Activated CD4-positive, alpha-beta T cell treated with anti-CD3 and anti-CD28 coated beads for 36 hours (primary cell): Measurements from ENCODE around the gene GPSM3. TPM values are rescaled to one million over a fixed set of nuclear protein-coding genes. Genes with fewer than 3 reads are reported as not detected.
"Not testable (repeated sequence)": the region's sequence is repeated elsewhere in the genome, so short reads cannot be mapped to it uniquely, and the experiment has no call there.

Experiments used
- ATAC-seq: fragments of 200-7000 bp; cut with Tn5 transposase; one replicate; pipeline ENCODE4 v1.10.0; 2021; ENCODE audit warnings: mild to moderate bottlenecking, moderate library complexity
- CTCF ChIA-PET: fragments of 350-600 bp; sonication (Branson Sonifier 250); formaldehyde crosslinking; loops from one replicate; lab custom pipeline; 2021; ENCODE audit warnings: antibody characterized with exemption; lab: Charles Lee
- POLR2A ChIA-PET: fragments of 350-600 bp; sonication (Branson Sonifier 250); formaldehyde crosslinking; loops from one replicate; lab custom pipeline; 2021; ENCODE audit warnings: antibody characterized with exemption, inconsistent platforms; lab: Charles Lee
- DNase-seq: peaks from one replicate; pipeline ENCODE4 v3.0.0-alpha.2; 2020
- H3K27ac Mint-ChIP-seq: one replicate; pipeline ENCODE4 v1.8.0; 2021; ENCODE audit warnings: mixed read lengths
- H3K27me3 Mint-ChIP-seq: one replicate; pipeline ENCODE4 v1.8.0; 2021; ENCODE audit warnings: mixed read lengths
- H3K36me3 Mint-ChIP-seq: one replicate; pipeline ENCODE4 v1.8.0; 2021; ENCODE audit warnings: low read depth, mixed read lengths
- H3K4me1 Mint-ChIP-seq: one replicate; pipeline ENCODE4 v1.8.0; 2021; ENCODE audit warnings: mixed read lengths
- H3K4me3 Mint-ChIP-seq: one replicate; pipeline ENCODE4 v1.8.0; 2021; ENCODE audit warnings: mild to moderate bottlenecking, moderate library complexity, mixed read lengths
- H3K9me3 Mint-ChIP-seq: one replicate; pipeline ENCODE4 v1.8.0; 2021; ENCODE audit warnings: low read depth, mixed read lengths
- intact Hi-C, 2 experiments: fragments of 100-400 bp; cut with DNase I in 1 of 2; cut with micrococcal nuclease in 1 of 2; formaldehyde crosslinking; loops; one replicate each; pipeline versions ENCODE4 v1.14.2 to v1.15.1; 2022 to 2024; cut with DNase I, micrococcal nuclease
- total RNA-seq, 2 experiments: library from RNA; stranded (reverse); gene quantifications; one replicate each; pipeline ENCODE4 v1.2.3, GENCODE V29; 2021

Gene GPSM3
- total RNA-seq, 2 experiments from 2014 or later = 82.6 to 94.8 TPM

DNA sequence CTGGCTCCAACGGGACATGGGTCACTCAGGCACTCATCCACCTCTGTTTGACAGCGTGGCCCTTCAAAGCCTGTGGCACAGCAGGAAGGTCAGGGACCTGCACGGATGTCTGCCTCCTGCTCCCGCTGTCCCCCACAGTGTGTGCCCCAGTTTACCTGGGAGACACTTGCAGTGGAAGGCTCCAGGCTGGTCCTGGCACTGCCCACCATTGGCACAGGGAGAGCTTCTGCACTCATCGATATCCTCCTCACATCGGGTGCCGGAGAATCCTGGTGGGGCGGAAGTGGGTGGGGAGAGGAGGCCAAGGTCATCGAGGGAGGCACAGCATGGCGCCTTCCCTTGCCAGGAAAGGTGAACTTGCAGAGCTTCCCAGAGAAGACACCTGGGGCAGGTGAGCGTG is 24.6 kb upstream of the GPSM3 start:
- Mint-ChIP-seq H3K4me1 (no peaks in the 10 kb centered on the region), H3K9me3 (no peaks in the 10 kb centered on the region), H3K27me3 (no peaks in the 10 kb centered on the region), H3K27ac (no peak overlapping the region), H3K4me3 (no peak overlapping the region), H3K36me3 (no peaks in the 10 kb centered on the region)
- ATAC-seq (no peak), DNase-seq (no peak)
- ChIA-PET CTCF (interaction anchor here (0.6 to 0.9 kb wide), 2 partner anchors 11 to 909 kb away, joined by 3 read pairs; no protein-coding TSS in a partner anchor), POLR2A (no interaction called here)
- intact Hi-C loops = no loop called here

- H3K4me1 Mint-ChIP-seq = no peaks in the 10 kb centered on the region
- H3K27me3 Mint-ChIP-seq = no peaks in the 10 kb centered on the region
- H3K4me3 Mint-ChIP-seq = no peak overlapping the region
- DNase-seq = no peak
- no peaks in the 10 kb centered on the region for H3K9me3 Mint-ChIP-seq
- ChIA-PET CTCF (no interaction called here), POLR2A (no interaction called here)
- no peak overlapping the region for H3K27ac Mint-ChIP-seq
- H3K36me3 Mint-ChIP-seq = no peaks in the 10 kb centered on the region
- intact Hi-C loops = no loop called here
- no peak for ATAC-seq
Observed at GRCh38 chr6:32216285-32216684, 23.8 kb upstream of the GPSM3 start.

- intact Hi-C loops = no loop called here
- Mint-ChIP-seq H3K27ac (no peak overlapping the region), H3K27me3 (no peaks in the 10 kb centered on the region), H3K4me3 (no peak overlapping the region), H3K9me3 (no peaks in the 10 kb centered on the region), H3K4me1 (no peaks in the 10 kb centered on the region), H3K36me3 (no peaks in the 10 kb centered on the region)
- no peak for DNase-seq
- ChIA-PET CTCF (no interaction called here), POLR2A (no interaction called here)
- ATAC-seq = no peak
Observed at GRCh38 chr6:32215617-32216016, 23.2 kb upstream of the GPSM3 start.

DNA sequence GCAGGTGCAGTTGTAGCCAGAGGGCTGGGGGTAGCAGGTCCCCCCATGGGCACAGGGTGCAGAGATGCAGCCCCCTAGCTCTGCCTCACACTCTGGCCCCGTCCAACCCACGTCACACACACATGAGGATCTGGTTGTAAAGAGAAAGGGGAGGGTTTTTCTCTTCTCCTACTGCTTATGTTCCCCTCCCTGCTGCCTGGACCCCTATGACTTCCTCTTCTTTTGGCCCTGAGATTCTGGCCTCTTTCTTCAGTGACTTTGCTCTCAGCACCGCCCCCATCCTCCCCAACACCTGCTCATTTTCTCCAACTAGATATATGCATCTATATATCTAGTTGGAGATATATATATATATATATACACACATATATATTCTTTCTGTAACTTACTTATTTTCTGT is 21.7 kb upstream of the GPSM3 start:
- H3K9me3 Mint-ChIP-seq = no peaks in the 10 kb centered on the region
- DNase-seq (no peak), ATAC-seq (no peak)
- H3K36me3 Mint-ChIP-seq = no peaks in the 10 kb centered on the region
- CTCF ChIA-PET = no interaction called here
- H3K27ac Mint-ChIP-seq = no peak overlapping the region
- intact Hi-C loops = no loop called here
- no peaks in the 10 kb centered on the region for H3K27me3 Mint-ChIP-seq
- no peaks in the 10 kb centered on the region for H3K4me1 Mint-ChIP-seq
- POLR2A ChIA-PET = no interaction called here
- no peak overlapping the region for H3K4me3 Mint-ChIP-seq

- Mint-ChIP-seq H3K4me1 (no peaks in the 10 kb centered on the region), H3K36me3 (no peaks in the 10 kb centered on the region), H3K27me3 (no peaks in the 10 kb centered on the region), H3K27ac (no peak overlapping the region), H3K4me3 (no peak overlapping the region), H3K9me3 (no peaks in the 10 kb centered on the region)
- no peak for ATAC-seq
- ChIA-PET CTCF (no interaction called here), POLR2A (no interaction called here)
- intact Hi-C loops = no loop called here
- DNase-seq = no peak
Observed at GRCh38 chr6:32213649-32214048, 21.2 kb upstream of the GPSM3 start.

- intact Hi-C loops = no loop called here
- Mint-ChIP-seq H3K9me3 (no peaks in the 10 kb centered on the region), H3K4me1 (no peaks in the 10 kb centered on the region), H3K36me3 (no peaks in the 10 kb centered on the region), H3K27me3 (no peaks in the 10 kb centered on the region), H3K4me3 (no peak overlapping the region), H3K27ac (no peak overlapping the region)
- ChIA-PET POLR2A (no interaction called here), CTCF (no interaction called here)
- DNase-seq (no peak), ATAC-seq (no peak)
Observed at GRCh38 chr6:32212076-32212760, 19.8 kb upstream of the GPSM3 start.

DNA sequence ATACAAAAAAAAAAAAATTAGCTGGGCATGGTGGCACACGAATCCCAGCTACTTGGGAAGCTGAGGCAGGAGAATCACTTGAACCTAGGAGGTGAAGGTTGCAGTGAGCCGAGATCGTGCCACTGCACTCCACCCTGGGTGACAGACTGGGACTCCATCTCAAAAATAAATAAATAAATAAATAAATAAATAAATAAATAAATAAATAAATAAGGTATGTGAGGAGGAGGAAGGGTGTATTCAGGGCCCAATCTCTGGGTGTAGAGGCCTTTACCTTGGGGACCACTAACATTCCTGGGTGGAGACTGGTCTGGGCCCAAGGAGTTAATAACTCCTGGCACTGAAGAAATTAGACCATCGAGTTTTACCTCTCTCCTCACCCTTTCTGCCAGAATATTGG is 19.0 kb upstream of the GPSM3 start:
- DNase-seq, POLR2A ChIA-PET, H3K9me3 Mint-ChIP-seq, CTCF ChIA-PET, H3K36me3 Mint-ChIP-seq, H3K4me1 Mint-ChIP-seq, H3K27me3 Mint-ChIP-seq, H3K27ac Mint-ChIP-seq, H3K4me3 Mint-ChIP-seq, ATAC-seq, intact Hi-C loops: not testable (repeated sequence)

GRCh38 chr6:32210191-32210601 is 17.8 kb upstream of the GPSM3 start:
- ChIA-PET CTCF (no interaction called here), POLR2A (interaction anchor here (0.7 kb wide), 1 partner anchor 13 kb away, joined by 3 read pairs; no protein-coding TSS in a partner anchor)
- no peaks in the 10 kb centered on the region for H3K9me3 Mint-ChIP-seq
- intact Hi-C loops = no loop called here
- H3K27ac Mint-ChIP-seq = no peak overlapping the region
- H3K27me3 Mint-ChIP-seq = no peaks in the 10 kb centered on the region
- ATAC-seq = no peak
- no peak overlapping the region for H3K4me3 Mint-ChIP-seq
- no peaks in the 10 kb centered on the region for H3K4me1 Mint-ChIP-seq
- H3K36me3 Mint-ChIP-seq = no peaks in the 10 kb centered on the region
- no peak for DNase-seq

GRCh38 chr6:32208996-32209395 is 16.6 kb upstream of the GPSM3 start:
- no peaks in the 10 kb centered on the region for H3K36me3 Mint-ChIP-seq
- ChIA-PET CTCF (no interaction called here), POLR2A (no interaction called here)
- no peaks in the 10 kb centered on the region for H3K27me3 Mint-ChIP-seq
- no peak overlapping the region for H3K4me3 Mint-ChIP-seq
- intact Hi-C loops = no loop called here
- H3K4me1 Mint-ChIP-seq = no peaks in the 10 kb centered on the region
- ATAC-seq (no peak), DNase-seq (no peak)
- no peak overlapping the region for H3K27ac Mint-ChIP-seq
- no peaks in the 10 kb centered on the region for H3K9me3 Mint-ChIP-seq

GRCh38 chr6:32204268-32204715 is 11.8 kb upstream of the GPSM3 start:
- CTCF ChIA-PET = no interaction called here
- no peaks in the 10 kb centered on the region for H3K9me3 Mint-ChIP-seq
- intact Hi-C loops = no loop called here
- POLR2A ChIA-PET = no interaction called here
- DNase-seq (no peak), ATAC-seq (no peak)
- H3K27ac Mint-ChIP-seq = no peak overlapping the region
- no peak overlapping the region for H3K4me3 Mint-ChIP-seq
- no peaks in the 10 kb centered on the region for H3K27me3 Mint-ChIP-seq
- no peaks in the 10 kb centered on the region for H3K4me1 Mint-ChIP-seq
- H3K36me3 Mint-ChIP-seq = no peaks in the 10 kb centered on the region

DNA sequence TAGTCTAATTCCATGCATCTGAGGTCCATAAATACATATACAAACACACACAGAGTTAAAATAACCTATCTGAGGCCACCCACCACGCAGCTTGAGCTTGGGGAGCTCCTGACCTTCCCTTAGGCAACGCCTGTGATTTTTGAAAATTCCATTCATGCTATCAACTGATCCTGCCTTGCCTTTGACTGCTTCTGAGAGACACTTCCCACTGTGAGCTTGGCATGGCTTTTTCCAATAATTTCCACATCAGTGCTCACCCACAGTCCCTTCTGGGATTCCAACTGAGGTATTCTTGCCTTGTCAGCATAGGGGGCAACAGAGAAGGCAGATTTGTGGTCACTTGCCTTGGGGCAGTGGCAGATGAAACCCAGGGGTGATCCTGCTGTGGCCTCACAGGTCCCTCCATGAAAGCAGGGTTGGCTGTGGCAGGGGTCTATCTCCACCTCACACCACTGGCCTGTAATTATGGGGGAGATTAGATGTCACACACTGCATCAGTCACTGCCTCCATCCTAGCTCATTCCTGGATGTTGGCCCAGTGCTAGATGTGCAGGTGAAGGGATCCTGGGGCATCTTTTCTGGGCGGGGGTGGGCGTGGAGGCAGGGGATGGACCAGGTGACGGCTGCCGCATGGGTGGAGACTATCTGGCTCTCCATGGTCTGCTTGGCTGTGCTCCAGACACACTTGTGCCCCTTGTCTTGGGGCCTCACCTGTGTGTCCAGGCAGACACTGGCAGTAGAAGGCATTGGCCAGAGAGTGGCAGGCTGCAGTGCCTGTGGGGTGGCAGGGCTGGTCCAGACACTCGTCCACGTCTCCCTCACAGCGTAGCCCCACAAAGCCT is 11.2 kb upstream of the GPSM3 start:
- intact Hi-C loops = no loop called here
- POLR2A ChIA-PET = no interaction called here
- Mint-ChIP-seq H3K27me3 (no peaks in the 10 kb centered on the region), H3K4me1 (no peaks in the 10 kb centered on the region), H3K4me3 (no peak overlapping the region), H3K36me3 (no peaks in the 10 kb centered on the region), H3K9me3 (no peaks in the 10 kb centered on the region), H3K27ac (no peak overlapping the region)
- ATAC-seq = no peak
- no peak for DNase-seq
- CTCF ChIA-PET = interaction anchor here (0.7 kb wide), 1 partner anchor 395 kb away, joined by 3 read pairs; no protein-coding TSS in a partner anchor

- ChIA-PET CTCF (no interaction called here), POLR2A (no interaction called here)
- H3K4me1 Mint-ChIP-seq = no peaks in the 10 kb centered on the region
- H3K36me3 Mint-ChIP-seq = no peaks in the 10 kb centered on the region
- DNase-seq = no peak
- intact Hi-C loops = no loop called here
- H3K9me3 Mint-ChIP-seq = no peaks in the 10 kb centered on the region
- H3K27ac Mint-ChIP-seq = no peak overlapping the region
- H3K4me3 Mint-ChIP-seq = no peak overlapping the region
- H3K27me3 Mint-ChIP-seq = no peaks in the 10 kb centered on the region
- no peak for ATAC-seq
Observed at GRCh38 chr6:32202186-32202585, 9.7 kb upstream of the GPSM3 start.
